Subcutaneous abdominal adipose tissue (tissue), 5 donors: ENCODE data around the gene SYNGR3.
"Not testable (repeated sequence)": the region's sequence is repeated elsewhere in the genome, so short reads cannot be mapped to it uniquely, and the experiment has no call there.

Experiments
- H3K27ac ChIP-seq: one replicate; pipeline ENCODE4 v1.7.0; 2013; ENCODE audit warnings: low read depth, mild to moderate bottlenecking, inconsistent platforms, low read length, moderate library complexity
- H3K27me3 ChIP-seq, 5 donors: one replicate each; pipeline ENCODE4 v1.7.0; 2013; ENCODE audit warnings: low read length in 5 of 5, inconsistent platforms in 1 of 5; ENCODE audit not compliant: control insufficient read depth in 5 of 5, insufficient read depth in 4 of 5
- H3K36me3 ChIP-seq, 5 donors: one replicate each; pipeline ENCODE4 v1.7.0; 2013; ENCODE audit warnings: low read length in 5 of 5; ENCODE audit not compliant: control insufficient read depth in 5 of 5, insufficient read depth in 5 of 5
- H3K4me1 ChIP-seq, 5 donors: one replicate each; pipeline ENCODE4 v1.7.0; 2013; ENCODE audit warnings: low read length in 5 of 5, mild to moderate bottlenecking in 3 of 5, moderate library complexity in 1 of 5; ENCODE audit not compliant: control insufficient read depth in 5 of 5, insufficient read depth in 5 of 5
- H3K4me3 ChIP-seq, 5 donors: one replicate each; pipeline ENCODE4 v1.7.0; 2013; ENCODE audit warnings: low read length in 5 of 5, low read depth in 1 of 5
- H3K9ac ChIP-seq, 5 donors: one replicate each; pipeline ENCODE4 v1.7.0; 2013; ENCODE audit warnings: low read length in 5 of 5, mild to moderate bottlenecking in 4 of 5, moderate library complexity in 3 of 5
- H3K9me3 ChIP-seq, 5 donors: one replicate each; pipeline ENCODE4 v1.7.0; 2013; ENCODE audit warnings: low read length in 5 of 5; ENCODE audit not compliant: control insufficient read depth in 5 of 5
- donor health status: healthy.
- donor health status: healthy.
- donor health status: healthy.
- donor health status: healthy.
- donor health status: healthy.

Gene SYNGR3

DNA sequence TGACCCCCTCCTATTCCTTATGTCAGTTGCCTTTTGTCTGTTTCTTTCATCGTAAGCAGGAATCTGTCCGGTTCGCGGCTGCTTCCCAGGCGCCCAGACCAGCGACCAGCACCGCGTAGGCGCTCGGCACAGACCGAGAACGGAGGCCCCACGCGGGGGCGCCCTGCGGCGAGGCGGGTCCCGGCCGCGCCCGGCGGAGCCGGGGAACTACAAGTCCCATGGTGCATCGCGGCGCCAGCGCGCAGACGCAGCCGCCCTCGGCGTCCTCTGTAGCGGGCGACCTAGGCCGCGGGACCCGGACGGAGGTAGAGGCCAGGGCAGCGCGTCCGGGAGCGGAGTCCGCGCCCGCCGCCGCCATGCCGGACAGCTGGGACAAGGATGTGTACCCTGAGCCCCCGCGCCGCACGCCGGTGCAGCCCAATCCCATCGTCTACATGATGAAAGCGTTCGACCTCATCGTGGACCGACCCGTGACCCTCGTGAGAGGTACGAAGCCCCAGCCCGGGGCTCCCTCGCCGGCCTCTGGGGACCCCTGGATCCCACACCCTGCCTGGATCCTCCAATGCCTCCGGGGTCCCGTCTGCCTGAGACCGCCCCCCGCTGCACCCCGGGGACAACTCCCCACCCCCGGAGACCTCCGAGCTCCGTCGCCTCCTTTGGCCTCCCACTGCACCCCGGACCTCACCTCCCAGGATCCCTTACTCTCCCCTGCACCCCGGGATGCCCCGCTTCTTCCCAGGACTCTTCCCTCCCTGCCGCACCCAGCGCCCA, 30.3 kb upstream of the SYNGR3 start, which contains the start of gene NDUFB10:
TSS of gene NDUFB10 (plus strand) at position 270 of the 771 bp plus-strand sequence. CDS start at position 357, 87 bp downstream.
- peak within 1 kb of the TSS; percentile 65 for H3K27ac ChIP-seq
- H3K36me3 ChIP-seq, result peaks cover 0 to 27% (median 24%) of the 10 kb centered on the region in 5 donors
- H3K4me3 ChIP-seq, result peak within 1 kb of the TSS; percentile 61 to 91 (median 78)
- no peaks in the 10 kb centered on the region for H3K9me3 ChIP-seq
- peaks cover 3 to 35% (median 33%) of the 10 kb centered on the region in 5 donors for H3K4me1 ChIP-seq
- H3K27me3 ChIP-seq, result no peaks in the 10 kb centered on the region
- H3K9ac ChIP-seq, result peak within 1 kb of the TSS; percentile 63 to 96 (median 94)

DNA sequence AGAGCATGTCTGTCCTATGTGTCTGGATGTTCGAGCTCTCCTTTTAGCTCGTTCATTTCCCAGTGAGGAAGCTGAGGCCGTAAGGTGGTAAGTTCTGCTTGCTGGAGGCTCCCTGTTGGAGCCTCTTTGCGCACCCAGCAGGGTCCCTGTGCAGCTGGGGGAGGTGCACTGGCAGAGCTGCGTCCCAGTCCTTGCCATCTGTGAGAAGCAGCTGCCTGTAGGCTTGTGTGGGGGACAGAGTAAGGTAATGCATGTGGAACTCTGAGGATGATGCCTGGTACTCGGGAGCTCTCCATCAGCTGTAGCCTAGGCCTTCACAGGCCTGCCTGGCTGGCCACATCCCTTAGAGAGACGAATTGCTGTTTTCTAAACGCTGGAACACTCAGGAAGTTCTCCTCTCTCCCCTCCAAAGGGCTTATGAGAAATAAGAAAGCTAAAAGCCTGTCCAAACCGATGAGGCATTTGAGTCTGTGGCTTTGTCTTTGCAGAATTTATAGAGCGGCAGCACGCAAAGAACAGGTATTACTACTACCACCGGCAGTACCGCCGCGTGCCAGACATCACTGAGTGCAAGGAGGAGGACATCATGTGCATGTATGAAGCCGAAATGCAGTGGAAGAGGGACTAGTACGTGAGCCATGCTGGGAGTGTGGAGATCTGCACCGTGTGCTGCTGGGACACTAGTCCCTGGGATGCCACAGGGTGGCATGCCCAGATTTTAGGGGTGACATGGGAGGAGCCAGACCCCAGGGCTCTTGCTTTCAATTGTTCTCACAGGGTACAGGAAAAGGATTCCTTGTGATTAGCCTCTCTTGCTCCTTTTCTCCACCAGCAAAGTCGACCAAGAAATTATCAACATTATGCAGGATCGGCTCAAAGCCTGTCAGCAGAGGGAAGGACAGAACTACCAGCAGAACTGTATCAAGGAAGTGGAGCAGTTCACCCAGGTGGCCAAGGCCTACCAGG, 28.8 kb upstream of the SYNGR3 start:
- H3K9ac ChIP-seq, result peak overlapping the region in 2 of 5 donors; percentile 94 to 96
- H3K4me3 ChIP-seq, result peak overlapping the region; percentile 32 to 91 (median 75)
- H3K27ac ChIP-seq, result no peak overlapping the region

DNA sequence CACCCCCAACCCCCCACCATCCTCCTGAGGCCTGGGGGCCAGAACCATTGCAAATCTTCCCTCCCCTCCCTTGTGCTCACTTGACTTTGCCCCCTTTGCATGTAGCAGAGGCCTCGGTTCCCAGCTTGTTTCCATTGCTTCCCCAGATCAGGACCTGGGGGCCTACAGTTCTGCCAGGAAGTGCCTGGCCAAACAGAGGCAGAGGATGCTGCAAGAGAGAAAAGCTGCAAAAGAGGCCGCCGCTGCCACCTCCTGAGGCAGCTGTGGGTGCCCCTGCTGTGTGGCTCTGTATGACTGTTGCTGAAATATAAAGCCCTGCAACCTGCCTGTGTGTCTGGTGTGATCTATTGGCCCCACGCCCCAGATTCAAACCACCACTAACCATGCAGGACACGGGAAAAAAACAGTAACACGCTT, 28.1 kb upstream of the SYNGR3 start:
- H3K4me1 ChIP-seq, result peaks cover 3 to 47% (median 42%) of the 10 kb centered on the region in 5 donors
- H3K36me3 ChIP-seq, result peaks cover 0 to 27% (median 24%) of the 10 kb centered on the region in 5 donors
- H3K27me3 ChIP-seq, result no peaks in the 10 kb centered on the region
- no peak overlapping the region for H3K4me3 ChIP-seq
- no peak overlapping the region for H3K9ac ChIP-seq
- H3K27ac ChIP-seq, result no peak overlapping the region
- H3K9me3 ChIP-seq, result no peaks in the 10 kb centered on the region

More for the DNA sequence above, 28.8 kb upstream of the SYNGR3 start:
- H3K36me3 ChIP-seq, result peaks cover 0 to 27% (median 24%) of the 10 kb centered on the region in 5 donors
- no peaks in the 10 kb centered on the region for H3K9me3 ChIP-seq
- no peaks in the 10 kb centered on the region for H3K27me3 ChIP-seq
- H3K4me1 ChIP-seq, result peaks cover 3 to 45% (median 41%) of the 10 kb centered on the region in 5 donors

DNA sequence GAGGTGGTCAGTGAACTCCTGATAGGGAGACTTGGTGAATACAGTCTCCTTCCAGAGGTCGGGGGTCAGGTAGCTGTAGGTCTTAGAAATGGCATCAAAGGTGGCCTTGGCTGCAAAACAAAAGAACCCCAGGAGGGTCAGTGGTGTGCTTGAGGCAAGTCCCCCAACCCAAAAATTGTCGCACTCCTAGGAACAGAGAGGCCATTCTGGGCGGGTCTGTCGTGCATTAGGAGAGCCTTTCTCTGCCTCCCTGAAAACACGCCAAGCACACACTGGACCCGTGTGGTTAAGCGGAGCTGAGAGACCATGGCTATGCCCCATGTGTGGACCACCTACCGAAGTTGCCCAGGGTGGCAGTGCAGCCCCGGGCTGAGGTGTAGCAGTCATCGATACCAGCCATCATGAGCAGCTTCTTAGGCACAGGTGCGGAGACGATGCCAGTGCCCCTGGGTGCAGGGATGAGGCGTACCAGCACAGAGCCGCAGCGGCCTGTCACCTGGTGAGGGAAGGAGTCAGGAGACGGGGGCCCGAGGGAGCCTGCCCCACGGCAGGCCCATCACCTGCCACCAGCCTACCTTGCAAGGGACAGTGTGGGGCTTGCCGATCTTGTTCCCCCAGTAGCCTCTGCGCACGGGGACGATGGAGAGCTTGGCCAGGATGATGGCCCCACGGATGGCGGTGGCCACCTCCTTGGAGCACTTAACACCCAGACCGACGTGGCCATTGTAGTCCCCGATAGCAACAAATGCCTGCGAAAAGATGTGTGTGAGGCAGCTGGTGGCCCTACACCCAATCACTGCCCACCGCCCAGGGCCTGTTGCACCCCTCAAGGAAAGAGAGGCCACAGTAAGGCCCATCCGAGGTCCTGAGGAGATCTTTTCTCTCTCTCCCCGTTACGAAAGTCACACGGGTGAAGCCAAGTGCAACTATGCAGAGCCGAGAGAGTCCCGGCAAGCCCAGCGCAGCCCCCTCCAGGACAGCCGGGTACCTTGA, 27.3 kb upstream of the SYNGR3 start:
- H3K4me1 ChIP-seq, result peaks cover 3 to 47% (median 42%) of the 10 kb centered on the region in 5 donors

DNA sequence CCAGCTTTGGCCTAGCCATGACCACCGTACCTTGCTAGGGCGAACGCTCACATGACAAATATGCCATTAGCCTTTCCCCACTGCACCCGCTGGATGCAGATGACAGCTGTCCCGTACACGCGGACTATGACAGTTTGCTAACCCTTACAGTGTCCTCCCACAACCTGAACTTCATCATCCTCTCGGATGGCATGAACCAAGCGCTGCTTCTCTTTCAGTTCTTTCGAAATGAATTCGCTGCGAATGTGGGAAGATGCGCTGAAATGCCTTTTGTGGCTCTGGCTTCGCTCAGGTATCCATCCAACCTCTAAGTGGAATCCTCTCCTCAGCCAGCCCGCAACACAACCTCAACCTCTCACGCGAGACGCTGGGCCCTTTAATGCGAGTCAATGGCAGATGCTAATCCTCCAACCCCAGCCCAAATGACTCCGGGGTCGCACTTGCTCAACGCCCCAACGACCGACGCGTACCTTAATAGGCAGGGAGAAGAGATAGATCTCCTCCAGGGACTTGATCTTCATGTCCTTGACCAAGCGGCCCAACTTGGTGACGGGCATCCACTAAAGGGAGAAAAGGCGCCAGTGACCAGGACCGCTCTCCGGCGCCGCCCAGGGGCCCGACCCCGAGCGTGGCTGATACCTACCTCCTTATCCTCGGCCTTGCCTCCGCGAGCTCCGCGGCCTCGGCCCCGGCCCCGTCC, 25.8 kb upstream of the SYNGR3 start:
- Histone ChIP-seq H3K9me3 (no peaks in the 10 kb centered on the region), H3K27me3 (no peaks in the 10 kb centered on the region), H3K4me1 (peaks cover 3 to 42% (median 39%) of the 10 kb centered on the region in 5 donors)

More for the DNA sequence above, 27.3 kb upstream of the SYNGR3 start:
- H3K27ac ChIP-seq, H3K4me3 ChIP-seq, H3K9ac ChIP-seq, H3K27me3 ChIP-seq, H3K9me3 ChIP-seq: not testable (repeated sequence)
- peaks cover 0 to 27% (median 24%) of the 10 kb centered on the region in 5 donors for H3K36me3 ChIP-seq

DNA sequence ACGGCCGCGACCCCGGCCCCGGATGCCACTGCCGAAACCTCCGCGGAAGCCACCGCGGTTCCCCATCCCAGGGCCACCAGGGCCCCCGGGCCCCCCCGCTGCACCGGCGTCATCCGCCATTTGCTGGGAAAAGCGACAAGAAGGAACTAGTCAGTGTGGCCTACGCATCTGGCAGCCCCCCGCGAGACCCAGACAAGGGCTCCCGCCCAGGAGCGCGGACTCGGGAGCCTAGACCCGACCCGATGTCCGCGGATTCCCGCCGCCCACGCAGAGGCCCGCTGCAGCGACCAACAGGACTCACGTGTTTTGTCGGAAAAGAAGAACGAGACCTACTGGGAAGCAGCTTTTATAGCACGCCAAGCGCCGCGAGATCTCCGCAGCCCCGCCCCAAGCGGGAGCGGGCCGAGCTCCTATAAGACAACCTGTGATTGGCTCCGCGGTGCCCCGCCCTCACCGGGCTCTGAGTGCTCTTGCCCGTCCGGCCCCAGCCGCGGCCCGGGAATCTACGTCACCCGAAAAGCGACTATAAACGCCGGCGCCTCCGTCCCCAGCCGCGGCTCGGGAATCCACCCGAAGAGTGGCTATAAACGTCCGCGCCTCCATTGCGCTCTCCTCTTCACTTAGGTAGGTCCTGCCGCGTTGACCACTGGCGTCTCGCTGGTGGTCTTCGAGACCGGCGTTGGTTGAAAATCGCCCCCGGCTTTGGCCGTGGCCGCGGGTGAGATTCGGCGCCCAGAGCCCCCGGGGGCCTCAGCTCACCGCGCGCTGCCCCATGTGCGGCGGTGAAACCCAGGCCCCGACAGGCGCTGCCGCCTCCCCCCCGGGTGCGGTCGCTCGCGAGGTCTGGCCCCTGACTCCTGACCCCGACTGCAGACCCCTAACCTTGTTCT, 25.0 kb upstream of the SYNGR3 start, which contains the start of gene RPS2:
TSS of gene RPS2 (minus strand) at position 321 of the 890 bp plus-strand sequence. CDS start at position 120, 201 bp downstream.
- Histone ChIP-seq H3K27me3 (no peaks in the 10 kb centered on the region), H3K9ac (peak within 1 kb of the TSS; percentile 43 to 98 (median 92)), H3K4me3 (peak within 1 kb of the TSS; percentile 80 to 90 (median 85)), H3K4me1 (peaks cover 3 to 36% (median 33%) of the 10 kb centered on the region in 5 donors), H3K36me3 (peaks cover 0 to 27% (median 24%) of the 10 kb centered on the region in 5 donors), H3K27ac (peak within 1 kb of the TSS; percentile 93), H3K9me3 (no peaks in the 10 kb centered on the region)

More for the DNA sequence above, 25.8 kb upstream of the SYNGR3 start:
- H3K9ac ChIP-seq, result peak overlapping the region; percentile 43 to 98 (median 90)
- H3K36me3 ChIP-seq, result peaks cover 0 to 27% (median 24%) of the 10 kb centered on the region in 5 donors
- H3K4me3 ChIP-seq, result peak overlapping the region; percentile 80 to 90 (median 85)
- H3K27ac ChIP-seq, result peak overlapping the region; percentile 77

DNA sequence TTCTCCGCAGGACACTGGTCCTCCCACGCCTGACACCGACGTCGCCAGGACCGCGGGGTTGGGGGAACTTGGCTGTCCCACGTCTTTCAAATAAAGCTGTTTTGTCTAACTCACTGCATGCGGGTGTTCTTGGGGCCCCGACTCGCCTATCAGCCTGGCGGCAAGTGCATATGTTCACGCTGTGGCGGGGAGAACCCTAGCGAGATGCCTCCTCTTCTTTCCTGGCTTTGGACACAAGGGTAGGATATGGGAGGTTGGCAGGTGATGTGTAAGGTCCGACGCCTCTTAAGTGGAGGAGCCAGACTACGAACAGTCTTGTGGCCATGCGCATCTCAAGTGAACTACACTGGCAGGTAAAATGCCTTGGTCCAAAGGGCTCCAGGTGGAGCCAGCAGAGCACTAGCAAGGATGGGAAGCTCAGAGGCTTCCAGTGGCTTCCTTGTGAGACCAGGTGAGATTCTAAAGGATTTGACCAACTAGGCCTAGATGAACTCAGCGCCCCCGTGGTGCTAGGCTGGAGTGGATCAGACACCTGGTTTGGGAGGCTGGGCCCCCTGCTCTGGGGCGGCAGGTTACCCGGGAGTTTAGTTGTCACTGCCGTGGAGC, 24.3 kb upstream of the SYNGR3 start:
- H3K4me1 ChIP-seq, result peaks cover 3 to 29% (median 26%) of the 10 kb centered on the region in 5 donors
- H3K9me3 ChIP-seq, result no peaks in the 10 kb centered on the region
- H3K36me3 ChIP-seq, result peaks cover 0 to 27% (median 24%) of the 10 kb centered on the region in 5 donors
- H3K27ac ChIP-seq, result peak overlapping the region; percentile 93
- peak overlapping the region; percentile 72 to 90 (median 81) for H3K4me3 ChIP-seq
- no peaks in the 10 kb centered on the region for H3K27me3 ChIP-seq
- H3K9ac ChIP-seq, result peak overlapping the region; percentile 22 to 98 (median 92)
